Activated CD8-positive, alpha-beta memory T cell treated with anti-CD3 and anti-CD28 coated beads for 24 hours (primary cell): ENCODE results near the gene PLEKHA6.

ENCODE experiments used
- DNase-seq: peaks from one replicate; pipeline ENCODE4 v3.0.0-alpha.2; 2020

The PLEKHA6 gene, protein sequence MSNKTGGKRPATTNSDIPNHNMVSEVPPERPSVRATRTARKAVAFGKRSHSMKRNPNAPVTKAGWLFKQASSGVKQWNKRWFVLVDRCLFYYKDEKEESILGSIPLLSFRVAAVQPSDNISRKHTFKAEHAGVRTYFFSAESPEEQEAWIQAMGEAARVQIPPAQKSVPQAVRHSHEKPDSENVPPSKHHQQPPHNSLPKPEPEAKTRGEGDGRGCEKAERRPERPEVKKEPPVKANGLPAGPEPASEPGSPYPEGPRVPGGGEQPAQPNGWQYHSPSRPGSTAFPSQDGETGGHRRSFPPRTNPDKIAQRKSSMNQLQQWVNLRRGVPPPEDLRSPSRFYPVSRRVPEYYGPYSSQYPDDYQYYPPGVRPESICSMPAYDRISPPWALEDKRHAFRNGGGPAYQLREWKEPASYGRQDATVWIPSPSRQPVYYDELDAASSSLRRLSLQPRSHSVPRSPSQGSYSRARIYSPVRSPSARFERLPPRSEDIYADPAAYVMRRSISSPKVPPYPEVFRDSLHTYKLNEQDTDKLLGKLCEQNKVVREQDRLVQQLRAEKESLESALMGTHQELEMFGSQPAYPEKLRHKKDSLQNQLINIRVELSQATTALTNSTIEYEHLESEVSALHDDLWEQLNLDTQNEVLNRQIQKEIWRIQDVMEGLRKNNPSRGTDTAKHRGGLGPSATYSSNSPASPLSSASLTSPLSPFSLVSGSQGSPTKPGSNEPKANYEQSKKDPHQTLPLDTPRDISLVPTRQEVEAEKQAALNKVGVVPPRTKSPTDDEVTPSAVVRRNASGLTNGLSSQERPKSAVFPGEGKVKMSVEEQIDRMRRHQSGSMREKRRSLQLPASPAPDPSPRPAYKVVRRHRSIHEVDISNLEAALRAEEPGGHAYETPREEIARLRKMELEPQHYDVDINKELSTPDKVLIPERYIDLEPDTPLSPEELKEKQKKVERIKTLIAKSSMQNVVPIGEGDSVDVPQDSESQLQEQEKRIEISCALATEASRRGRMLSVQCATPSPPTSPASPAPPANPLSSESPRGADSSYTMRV

DNA sequence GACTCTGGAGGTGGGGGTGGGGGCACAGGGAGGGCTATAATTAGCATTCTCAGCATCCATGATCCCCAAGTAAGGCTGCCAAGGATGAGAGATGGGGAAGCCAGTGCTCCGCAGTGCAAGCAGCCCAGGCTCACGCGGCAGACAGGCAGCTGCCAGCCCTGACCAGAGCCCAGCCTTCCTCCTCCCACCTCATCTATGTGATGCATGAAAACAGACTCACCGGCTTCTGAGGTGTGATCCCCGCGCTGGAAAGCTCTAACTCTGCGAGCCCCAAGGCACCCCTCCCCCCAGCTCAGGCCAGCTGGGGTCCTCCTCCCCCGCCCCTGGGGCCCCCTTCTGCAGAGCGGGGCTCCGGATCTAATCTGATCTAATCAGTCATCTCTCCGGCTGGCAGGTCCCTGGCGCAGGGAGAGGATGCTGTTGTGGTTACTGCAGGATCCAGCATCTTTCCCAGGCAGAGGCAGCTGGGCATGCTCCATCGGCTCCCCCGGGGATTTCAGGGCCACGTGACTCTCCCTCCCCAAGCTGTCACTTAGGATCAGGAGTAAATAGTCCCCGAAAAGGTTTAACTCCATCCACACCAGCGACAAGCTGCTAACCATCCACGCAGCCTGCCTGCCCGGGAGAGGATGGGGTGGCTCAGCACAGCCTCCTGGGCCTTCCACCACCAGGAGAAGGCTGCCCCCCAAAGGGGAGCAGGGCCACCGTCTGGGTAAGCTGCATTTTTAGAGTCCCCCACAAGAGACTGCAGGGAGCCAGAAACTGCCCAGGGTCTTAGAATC is at the start of gene PLEKHA6:
TSS of gene PLEKHA6 (minus strand) at position 456 of the 782 bp plus-strand sequence. CDS start 86,202 bp downstream, outside the sequence.
- no peak for DNase-seq

- peak; percentile 32 for DNase-seq
Measured at GRCh38 chr1:204409123-204409522, 49.4 kb upstream of the PLEKHA6 start.

DNA sequence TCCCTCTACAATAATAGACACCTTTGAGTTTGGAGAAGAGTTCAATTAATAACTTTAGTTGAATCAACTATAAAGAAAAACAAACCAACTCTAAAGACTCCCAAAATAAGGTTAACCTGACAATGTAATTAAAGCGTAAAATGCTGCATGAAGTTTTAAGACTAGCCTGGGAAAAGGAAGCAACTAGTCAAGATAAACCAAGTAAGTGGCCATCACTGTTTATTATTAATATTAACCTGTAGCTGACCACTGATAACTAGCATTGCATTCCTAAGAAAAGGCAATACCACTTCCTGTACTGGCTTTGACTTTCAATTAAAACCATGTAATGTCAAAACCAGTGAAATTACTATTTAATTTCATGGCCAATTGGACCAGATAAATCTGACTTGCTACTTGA is 48.9 kb upstream of the PLEKHA6 start:
- DNase-seq, result no peak

DNA sequence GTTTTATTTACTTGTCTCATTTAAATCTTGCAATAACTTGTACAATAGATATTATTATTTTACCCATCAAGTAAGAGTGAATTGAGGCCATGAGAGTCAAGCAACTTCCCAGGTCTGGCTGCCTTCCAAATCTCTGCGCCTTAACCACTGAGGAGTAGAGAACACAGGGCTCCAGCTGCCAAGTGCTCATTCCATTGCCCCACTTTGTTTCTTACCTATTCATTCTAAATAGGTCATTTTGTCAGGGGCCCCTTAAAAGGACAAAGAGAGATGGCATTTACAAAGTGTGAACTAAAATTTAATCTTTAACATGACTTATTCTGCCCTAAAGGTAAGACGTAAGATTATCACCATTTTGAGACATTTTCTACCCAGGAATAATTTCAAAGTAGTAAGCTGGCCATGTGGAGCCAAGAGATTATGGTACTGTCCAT is 48.4 kb upstream of the PLEKHA6 start:
- DNase-seq, result peak; percentile 50

DNA sequence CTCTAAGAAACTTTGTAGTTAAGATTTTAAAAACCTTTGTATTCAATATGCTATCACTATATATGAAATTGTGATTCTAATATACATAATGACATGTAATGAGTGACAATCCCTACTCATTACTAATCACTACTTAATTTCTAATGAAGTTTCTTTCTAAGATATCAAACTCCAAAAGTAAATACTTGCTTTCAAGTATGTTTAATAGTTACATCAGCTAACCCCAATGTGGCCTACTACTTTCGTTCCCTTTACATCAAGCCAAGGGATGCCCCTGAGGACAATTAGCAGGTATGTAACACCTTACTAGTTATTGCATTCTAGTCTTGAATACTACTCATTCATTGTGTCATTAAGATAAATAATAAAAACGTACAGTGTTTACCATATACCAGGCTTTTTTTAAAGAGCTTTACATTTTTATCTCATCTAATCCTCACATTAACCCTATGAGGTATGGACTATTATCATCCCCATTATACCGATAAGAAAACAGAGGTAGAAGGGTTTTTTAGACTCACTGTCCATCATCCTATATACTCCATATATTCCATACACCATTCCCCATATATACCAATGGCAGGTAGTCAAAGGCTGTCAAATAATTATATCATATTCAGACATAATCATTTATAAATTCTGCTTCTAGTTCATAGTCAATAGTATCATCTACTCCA is 47.7 kb upstream of the PLEKHA6 start:
- no peak for DNase-seq

DNA sequence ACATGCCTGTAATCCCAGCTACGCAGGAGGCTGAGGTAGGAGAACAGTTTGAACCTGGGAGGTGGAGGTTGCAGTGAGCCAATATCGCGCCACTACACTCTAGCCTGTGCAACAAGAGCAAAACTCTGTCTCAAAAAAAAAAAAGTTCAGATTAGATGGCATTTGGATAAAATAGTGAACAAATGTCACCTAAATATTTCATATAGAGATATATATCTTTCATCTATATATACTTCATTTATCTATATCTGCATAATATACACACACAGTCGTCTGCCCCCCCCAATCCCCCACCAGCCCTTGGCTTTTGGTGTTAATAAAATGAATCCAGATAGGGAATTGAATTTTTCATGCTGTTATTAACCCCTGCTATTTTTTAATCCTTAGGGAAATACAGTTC is 46.9 kb upstream of the PLEKHA6 start:
- DNase-seq, result peak; percentile 41

GRCh38 chr1:204405988-204406387 is 46.3 kb upstream of the PLEKHA6 start:
- no peak for DNase-seq

- DNase-seq, result no peak
Measured at GRCh38 chr1:204404629-204405028, 44.9 kb upstream of the PLEKHA6 start.

- DNase-seq, result no peak
Measured at GRCh38 chr1:204402391-204402790, 42.7 kb upstream of the PLEKHA6 start.

GRCh38 chr1:204401730-204402129 is 42.0 kb upstream of the PLEKHA6 start:
- DNase-seq, result no peak

DNA sequence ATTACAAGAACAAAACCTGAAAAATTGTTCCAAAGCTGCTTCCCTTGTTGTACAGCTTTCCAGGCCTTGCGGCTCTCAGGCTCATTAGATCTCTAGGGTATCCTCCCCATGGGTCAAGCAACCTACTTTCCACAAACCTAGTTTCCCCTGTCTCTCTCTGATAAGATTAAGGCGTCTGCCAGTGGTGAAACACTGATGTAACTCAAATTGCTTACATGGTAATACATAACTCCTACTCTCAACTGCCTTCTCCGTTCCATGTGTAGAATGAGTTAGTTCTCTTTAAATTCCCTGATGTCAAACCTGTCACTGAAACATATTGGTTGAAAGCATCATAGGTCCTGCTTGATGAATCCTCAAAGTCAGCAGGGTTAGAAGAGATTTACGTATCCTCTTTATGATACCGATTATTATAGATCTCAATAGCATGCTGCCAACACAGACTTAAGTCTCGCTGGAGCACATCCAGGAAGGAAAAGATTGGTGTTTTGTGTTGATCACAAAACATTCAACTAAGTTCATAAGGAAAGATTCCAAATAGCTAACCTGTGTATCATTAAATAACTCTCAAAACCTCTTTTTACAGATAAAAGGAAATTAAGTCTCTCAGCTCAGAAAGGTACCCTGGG is 41.3 kb upstream of the PLEKHA6 start:
- DNase-seq, result no peak

- DNase-seq, result peak; percentile 69
Measured at GRCh38 chr1:204398197-204399125, 38.7 kb upstream of the PLEKHA6 start.

GRCh38 chr1:204396015-204396583 is 36.4 kb upstream of the PLEKHA6 start:
- no peak for DNase-seq

- no peak for DNase-seq
Measured at GRCh38 chr1:204391629-204392028, 31.9 kb upstream of the PLEKHA6 start.

DNA sequence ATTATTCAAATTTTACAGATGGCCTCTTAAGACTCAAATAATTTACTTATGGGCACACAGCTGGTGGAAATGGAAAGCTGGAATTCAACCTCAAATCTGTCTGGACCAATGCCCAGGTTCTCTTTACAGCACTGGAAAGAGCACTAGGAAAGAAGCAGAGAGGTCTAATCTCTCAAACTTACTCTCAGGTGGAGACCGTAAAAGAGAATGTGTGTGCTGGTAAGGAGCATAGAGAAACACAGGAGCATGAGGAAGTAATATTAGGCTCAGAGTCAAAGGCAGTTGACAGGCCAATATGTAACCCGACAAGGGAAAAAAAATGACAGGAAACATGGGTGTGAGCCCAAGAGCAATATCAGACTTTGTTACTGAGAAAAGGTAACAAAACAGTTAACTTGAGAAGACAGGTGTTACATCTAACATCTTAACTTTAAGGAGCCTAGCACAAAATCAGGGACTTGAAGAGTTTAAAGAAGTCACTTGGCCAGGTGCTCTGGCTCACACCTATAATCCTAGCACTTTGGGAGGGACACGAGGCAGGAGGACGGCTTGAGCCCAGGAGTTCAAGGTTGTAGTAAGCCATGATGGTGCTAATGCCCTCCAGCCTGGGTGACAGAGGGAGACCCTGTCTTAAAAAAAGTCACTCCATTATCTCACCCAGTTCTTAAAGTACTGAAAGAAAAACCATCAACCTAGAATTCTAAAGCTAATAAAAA is 31.2 kb upstream of the PLEKHA6 start:
- DNase-seq, result no peak

DNA sequence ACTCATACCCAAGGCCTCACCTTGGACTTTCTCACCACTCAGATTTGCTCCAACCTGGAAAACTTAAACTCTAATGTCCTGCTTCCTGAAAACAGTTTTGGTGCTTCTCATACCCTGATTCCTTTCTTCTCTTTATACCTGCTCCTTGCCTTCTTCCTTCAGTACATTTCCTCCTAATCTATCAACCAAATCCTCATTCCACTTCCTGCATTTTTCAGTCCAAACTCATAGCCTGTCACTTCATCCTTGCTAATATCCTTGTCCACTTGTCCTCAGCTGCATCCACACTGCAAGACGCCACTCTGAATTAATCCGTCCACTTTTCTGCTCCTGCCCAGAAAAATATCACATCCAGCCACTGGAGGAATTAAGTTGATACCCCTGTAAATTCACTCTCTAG is 26.0 kb upstream of the PLEKHA6 start:
- no peak for DNase-seq

- DNase-seq, result no peak
Measured at GRCh38 chr1:204384636-204385352, 25.1 kb upstream of the PLEKHA6 start.

- DNase-seq, result no peak
Measured at GRCh38 chr1:204383163-204383904, 23.6 kb upstream of the PLEKHA6 start.
